Skeletal muscle satellite cell (primary cell): ENCODE results near the gene KRTAP5-6.

Experiments used
- H3K27me3 ChIP-seq: 2 replicates; pipeline ENCODE4 v1.7.0; 2013; ENCODE audit warnings: low read length; ENCODE audit not compliant: control insufficient read depth, insufficient read depth
- H3K36me3 ChIP-seq: 2 replicates; pipeline ENCODE4 v1.7.0; 2013; ENCODE audit warnings: mild to moderate bottlenecking, control low read depth, low read length; ENCODE audit not compliant: insufficient read depth
- H3K4me1 ChIP-seq: 2 replicates; pipeline ENCODE4 v1.7.0; 2013; ENCODE audit warnings: low read length; ENCODE audit not compliant: control insufficient read depth, insufficient read depth
- H3K4me2 ChIP-seq: 2 replicates; pipeline ENCODE4 v1.7.0; 2013; ENCODE audit warnings: mild to moderate bottlenecking, low read length
- H3K4me3 ChIP-seq: 2 replicates; pipeline ENCODE4 v1.7.0; 2013; ENCODE audit warnings: low read length
- H3K9ac ChIP-seq: 2 replicates; pipeline ENCODE4 v1.7.0; 2013; ENCODE audit warnings: mild to moderate bottlenecking, low read depth, low read length, moderate library complexity
- H3K9me3 ChIP-seq: replicated peaks from 2 replicates; pipeline ENCODE4 v1.7.0; 2013; ENCODE audit warnings: mild to moderate bottlenecking, control low read depth, low read length

The KRTAP5-6 gene

DNA sequence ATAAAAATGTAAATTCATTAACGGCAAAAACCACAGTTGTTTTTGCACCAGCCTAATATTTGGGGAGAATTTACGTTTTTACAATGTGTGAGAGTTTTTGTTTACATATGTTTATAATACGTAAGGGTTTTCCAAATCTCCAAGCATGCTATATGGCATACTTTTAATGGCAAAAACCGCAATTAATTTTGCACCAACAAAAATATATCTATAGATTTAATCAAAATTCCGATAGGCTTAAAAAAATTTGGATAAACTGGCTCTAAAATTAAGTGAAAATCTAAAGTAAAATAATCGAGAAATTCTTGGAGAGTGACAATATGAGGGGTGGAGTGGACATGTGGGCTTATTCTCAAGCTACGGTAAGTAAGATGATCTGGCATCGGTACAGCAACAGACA, 22.8 kb downstream of the KRTAP5-6 start:
- Histone ChIP-seq H3K4me2 (no peak overlapping the region), H3K4me3 (no peak overlapping the region), H3K9ac (no peak overlapping the region), H3K4me1 (no peaks in the 10 kb centered on the region), H3K36me3 (no peaks in the 10 kb centered on the region), H3K9me3 (no peaks in the 10 kb centered on the region), H3K27me3 (peaks cover 59% of the 10 kb centered on the region)

DNA sequence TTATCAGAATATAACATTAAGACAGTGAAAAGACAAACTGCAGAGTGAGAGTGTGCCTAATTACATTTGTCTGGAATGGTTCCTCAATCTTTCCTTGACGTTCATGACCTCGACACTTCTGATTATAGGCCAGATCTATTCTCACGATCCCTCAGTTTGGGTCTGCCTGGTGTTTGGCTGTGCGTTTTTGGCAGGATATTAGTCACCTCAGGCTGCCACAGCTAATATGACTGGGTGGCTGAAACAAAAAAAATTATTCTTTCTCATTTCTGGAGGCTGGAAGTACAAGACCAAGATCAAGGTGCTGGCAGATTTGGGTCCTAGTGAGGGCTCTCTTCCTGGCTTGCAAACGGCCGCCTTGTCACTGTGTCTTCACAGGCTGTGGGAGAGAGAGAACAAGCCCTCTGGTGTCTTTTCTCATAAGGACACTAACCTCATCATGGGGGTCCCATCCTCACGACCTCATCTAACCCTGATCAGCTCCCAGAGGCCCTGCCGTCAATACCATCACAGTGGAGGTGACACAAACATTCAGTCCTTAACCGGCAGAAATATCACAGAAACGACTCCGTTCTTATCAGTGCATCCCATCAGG, 30.2 kb downstream of the KRTAP5-6 start:
- peaks cover 53% of the 10 kb centered on the region for H3K27me3 ChIP-seq
- no peak overlapping the region for H3K9ac ChIP-seq
- H3K4me1 ChIP-seq, result no peaks in the 10 kb centered on the region
- H3K9me3 ChIP-seq, result no peaks in the 10 kb centered on the region
- no peak overlapping the region for H3K4me3 ChIP-seq
- no peak overlapping the region for H3K4me2 ChIP-seq
- no peaks in the 10 kb centered on the region for H3K36me3 ChIP-seq

DNA sequence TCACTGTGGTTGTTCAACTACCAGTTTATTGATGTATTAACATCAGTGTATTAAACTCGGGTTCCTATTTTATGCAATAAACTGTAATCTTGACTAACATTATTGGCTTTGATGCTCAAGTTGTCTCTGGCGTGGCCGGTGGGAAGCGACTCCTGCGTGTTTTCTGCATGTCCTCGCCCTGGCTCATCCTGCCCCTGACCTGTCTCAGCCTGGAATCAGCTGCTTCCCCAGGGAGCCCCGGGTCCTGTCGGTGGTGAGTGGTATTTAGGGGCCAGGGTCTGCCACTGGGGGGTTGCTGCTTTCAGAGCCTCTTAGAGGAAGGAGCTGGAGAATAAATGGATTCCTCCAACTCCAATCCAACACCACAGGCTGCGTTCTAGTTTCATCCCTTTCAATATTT, 30.9 kb downstream of the KRTAP5-6 start:
- H3K27me3 ChIP-seq, result peaks cover 53% of the 10 kb centered on the region
- no peaks in the 10 kb centered on the region for H3K36me3 ChIP-seq
- H3K4me1 ChIP-seq, result no peaks in the 10 kb centered on the region
- no peak overlapping the region for H3K4me2 ChIP-seq
- H3K9ac ChIP-seq, result no peak overlapping the region
- H3K9me3 ChIP-seq, result no peaks in the 10 kb centered on the region
- no peak overlapping the region for H3K4me3 ChIP-seq

DNA sequence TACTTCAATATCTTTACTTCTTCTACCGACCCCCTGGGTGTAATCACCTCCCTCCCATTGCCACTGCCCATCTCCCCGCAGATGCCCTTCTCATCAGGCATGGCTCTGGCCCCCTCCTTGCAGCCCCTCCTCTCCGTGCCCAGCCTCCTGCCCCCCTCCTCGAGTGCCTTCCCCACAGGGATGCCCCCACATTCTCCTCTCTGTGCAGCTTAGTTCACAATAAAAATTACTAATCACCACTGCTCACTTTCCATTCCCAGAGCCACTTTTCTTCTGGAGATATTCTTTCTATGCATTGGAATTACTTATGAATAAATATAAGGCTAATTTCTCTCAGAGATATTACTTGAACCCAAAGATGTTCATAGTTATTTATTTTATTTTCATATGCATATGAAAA, 31.3 kb downstream of the KRTAP5-6 start:
- no peaks in the 10 kb centered on the region for H3K36me3 ChIP-seq
- H3K27me3 ChIP-seq, result peaks cover 53% of the 10 kb centered on the region
- no peaks in the 10 kb centered on the region for H3K4me1 ChIP-seq
- no peak overlapping the region for H3K4me3 ChIP-seq
- H3K4me2 ChIP-seq, result no peak overlapping the region
- no peaks in the 10 kb centered on the region for H3K9me3 ChIP-seq
- no peak overlapping the region for H3K9ac ChIP-seq

DNA sequence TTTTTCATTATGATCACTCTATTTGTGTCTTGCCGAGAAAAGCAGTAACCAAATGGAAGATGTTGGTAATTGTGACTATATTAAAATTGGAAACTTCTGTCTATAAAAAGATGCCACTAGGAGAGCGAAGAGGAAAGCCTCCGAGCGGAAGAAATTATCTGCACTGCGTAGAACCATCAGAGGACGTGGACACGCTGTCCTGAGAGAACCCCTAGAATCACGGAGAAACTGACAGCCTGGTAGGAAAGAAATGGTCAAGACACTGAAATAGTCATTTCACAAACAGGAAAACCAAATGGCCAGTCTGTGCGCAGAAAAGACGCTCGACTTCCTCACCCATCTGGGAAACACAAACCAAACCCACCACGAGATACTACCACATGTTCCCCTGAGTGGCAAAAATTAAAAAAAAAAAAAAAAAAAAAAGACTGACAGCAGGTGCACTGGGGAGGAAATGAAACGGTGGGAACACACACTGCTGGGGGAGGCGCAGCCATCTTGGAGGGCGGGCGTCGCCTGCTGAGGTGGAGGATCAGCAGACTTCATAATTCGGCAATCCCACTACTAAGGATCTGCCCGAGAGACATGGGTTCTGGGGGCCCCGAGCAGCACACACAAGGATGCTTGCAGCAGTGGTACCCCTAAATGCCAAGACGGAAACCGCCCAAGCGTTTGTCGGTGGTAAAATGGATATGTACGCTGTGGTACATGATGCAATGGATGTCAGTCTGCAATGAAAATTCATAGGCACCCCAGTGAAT, 32.1 kb downstream of the KRTAP5-6 start:
- Histone ChIP-seq H3K36me3 (no peaks in the 10 kb centered on the region), H3K9ac (no peak overlapping the region)

DNA sequence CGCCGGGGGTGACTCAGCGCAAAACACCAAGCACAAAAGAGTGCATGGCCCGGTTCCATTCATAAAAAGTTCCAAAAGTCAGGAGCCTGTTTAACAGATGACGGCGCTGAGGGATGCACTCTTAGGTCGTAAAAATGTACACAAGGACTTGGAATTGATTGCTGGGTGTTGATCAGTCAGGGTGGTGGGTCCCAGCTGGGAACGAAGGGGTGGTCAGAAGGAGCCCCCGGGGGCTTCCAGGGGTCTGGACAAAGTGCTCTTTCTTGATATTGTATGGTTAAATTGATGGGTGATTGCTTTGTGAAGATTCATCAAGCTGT, 32.7 kb downstream of the KRTAP5-6 start:
- Histone ChIP-seq H3K9ac (no peak overlapping the region), H3K4me2 (no peak overlapping the region), H3K4me3 (no peak overlapping the region), H3K9me3 (no peaks in the 10 kb centered on the region), H3K4me1 (no peaks in the 10 kb centered on the region), H3K36me3 (no peaks in the 10 kb centered on the region), H3K27me3 (peaks cover 59% of the 10 kb centered on the region)

More for the DNA sequence above, 32.1 kb downstream of the KRTAP5-6 start:
- Histone ChIP-seq H3K4me1 (no peaks in the 10 kb centered on the region), H3K9me3 (no peaks in the 10 kb centered on the region), H3K27me3 (peaks cover 58% of the 10 kb centered on the region), H3K4me3 (no peak overlapping the region), H3K4me2 (no peak overlapping the region)

DNA sequence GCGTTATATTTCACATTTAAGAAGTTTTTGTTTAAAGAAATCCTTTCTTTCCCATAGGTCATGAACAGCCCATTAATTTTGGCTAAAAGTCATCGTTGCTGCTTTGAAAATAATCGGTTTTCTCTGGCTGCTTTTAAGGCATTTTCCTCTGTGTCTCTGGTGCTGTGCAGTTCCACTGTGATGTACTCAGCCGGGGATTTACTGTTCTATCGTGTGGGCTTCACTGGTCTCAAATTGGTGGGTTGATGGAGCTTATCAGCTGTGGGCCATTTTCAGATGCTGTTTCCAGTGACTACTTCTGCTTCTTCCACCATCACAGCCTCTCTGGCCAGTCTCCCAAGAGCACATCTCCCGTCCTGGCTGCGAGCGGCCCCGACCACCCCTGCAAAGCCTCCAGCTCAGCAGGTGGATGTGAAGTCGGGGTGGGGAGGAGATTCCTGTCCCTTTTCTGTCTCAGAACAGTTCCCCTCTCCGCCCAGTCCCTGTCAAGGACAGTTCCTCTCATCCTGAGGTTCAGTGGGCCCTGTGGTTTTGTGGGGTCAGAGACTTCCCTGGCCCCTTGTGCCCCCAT, 33.1 kb downstream of the KRTAP5-6 start:
- Histone ChIP-seq H3K4me3 (no peak overlapping the region), H3K36me3 (no peaks in the 10 kb centered on the region), H3K4me1 (no peaks in the 10 kb centered on the region), H3K27me3 (peaks cover 59% of the 10 kb centered on the region), H3K9ac (no peak overlapping the region), H3K4me2 (no peak overlapping the region), H3K9me3 (no peaks in the 10 kb centered on the region)

DNA sequence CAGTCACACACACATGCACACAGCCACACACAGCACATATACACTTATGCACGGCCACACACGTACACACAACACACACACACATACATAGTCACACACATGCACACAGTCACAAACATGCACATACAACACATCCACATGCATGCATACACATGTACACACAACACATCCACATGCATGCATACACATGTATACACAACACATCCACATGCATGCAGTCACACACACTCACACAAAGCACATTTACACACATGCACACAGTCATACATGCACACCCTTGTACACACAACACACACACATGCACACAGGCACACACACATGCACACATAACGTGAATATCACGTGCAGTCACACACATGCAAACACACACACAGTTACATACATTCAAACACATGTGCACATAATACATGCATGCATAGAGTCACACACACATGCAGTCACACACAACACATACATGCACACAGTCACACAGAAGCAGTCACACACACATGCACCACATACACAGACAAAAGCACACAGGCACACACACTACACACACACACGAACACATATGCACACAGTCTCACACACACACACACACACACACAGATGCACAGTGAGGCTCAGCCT, 34.6 kb downstream of the KRTAP5-6 start:
- Histone ChIP-seq H3K27me3 (peaks cover 64% of the 10 kb centered on the region), H3K9me3 (no peaks in the 10 kb centered on the region), H3K36me3 (no peaks in the 10 kb centered on the region), H3K4me2 (no peak overlapping the region), H3K4me3 (no peak overlapping the region), H3K4me1 (no peaks in the 10 kb centered on the region), H3K9ac (no peak overlapping the region)

DNA sequence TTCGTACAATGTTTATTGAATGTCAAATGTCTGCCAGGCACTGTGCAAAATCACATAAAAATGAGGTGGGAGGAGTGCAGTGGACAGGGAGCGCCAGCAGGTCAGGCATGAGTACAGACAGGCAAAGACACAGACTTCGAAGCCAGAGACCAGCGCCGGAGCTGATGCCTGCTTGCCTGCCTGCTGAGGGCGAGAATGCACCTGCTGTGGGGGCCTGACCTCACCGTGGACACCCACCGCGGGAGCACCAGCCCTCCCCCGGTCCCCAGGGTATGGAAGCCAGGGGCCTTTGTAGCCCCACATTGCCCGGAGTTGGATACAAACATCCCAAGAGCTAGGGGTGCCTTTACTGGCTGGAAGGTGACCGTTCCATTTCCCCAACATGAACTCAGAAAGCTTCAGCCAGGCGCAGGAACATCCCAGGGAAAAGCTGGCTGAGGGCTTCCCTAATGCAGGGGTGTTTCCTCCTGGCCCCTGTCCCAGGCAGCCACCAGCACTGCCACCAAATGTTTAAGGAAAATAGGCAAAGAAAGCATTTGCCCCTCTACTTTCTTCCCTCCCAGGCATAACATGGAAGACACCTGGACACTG, 35.5 kb downstream of the KRTAP5-6 start:
- Histone ChIP-seq H3K4me1 (no peaks in the 10 kb centered on the region), H3K9me3 (no peaks in the 10 kb centered on the region), H3K9ac (no peak overlapping the region), H3K27me3 (peaks cover 64% of the 10 kb centered on the region), H3K4me3 (no peak overlapping the region), H3K36me3 (no peaks in the 10 kb centered on the region), H3K4me2 (no peak overlapping the region)

DNA sequence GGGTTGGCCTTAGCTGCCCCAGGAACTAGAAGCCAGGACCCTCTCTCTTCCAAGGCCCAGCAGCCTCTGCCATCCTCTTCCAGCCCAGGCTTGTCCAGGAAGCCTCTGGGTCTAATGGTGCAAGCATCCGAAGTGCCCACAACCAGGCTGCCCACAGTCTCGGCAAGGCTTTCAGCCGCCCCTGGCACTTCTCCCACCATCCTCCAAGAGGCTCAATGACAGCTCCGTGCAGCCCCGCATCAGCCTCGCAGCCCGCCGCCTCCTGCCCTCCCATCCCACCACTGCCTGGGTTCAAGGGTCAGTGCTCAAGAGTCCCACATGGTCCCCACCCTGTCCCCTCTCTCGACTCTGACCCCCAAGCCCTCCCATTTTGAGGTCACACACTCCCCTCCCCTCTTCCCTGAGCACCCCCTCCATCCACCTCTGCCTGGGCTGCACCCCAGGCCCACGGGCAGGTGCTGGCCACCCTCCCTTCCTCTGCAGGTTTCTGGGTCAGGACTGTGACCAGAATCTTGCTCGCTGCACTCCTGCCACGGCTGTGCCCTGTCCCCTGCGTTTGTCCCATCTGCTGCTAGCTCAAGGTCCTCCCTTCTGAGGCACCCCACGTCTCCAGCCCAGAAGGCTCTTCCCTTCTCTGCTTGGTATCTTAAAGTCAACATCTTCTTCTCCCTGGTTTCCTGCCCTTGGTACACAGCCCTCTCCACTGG, 36.2 kb downstream of the KRTAP5-6 start:
- H3K9me3 ChIP-seq, result peaks cover under 1% of the 10 kb centered on the region
- H3K9ac ChIP-seq, result no peak overlapping the region
- H3K27me3 ChIP-seq, result peaks cover 57% of the 10 kb centered on the region
- no peaks in the 10 kb centered on the region for H3K4me1 ChIP-seq
- H3K4me3 ChIP-seq, result no peak overlapping the region
- no peaks in the 10 kb centered on the region for H3K36me3 ChIP-seq
- H3K4me2 ChIP-seq, result no peak overlapping the region
